HCT116 (cell line): ENCODE measurements around the gene PSMA3. TPM values are rescaled to one million over a fixed set of nuclear protein-coding genes. Genes with fewer than 3 reads are reported as not detected.

ENCODE experiments used
- ATAC-seq: fragments of 200-7000 bp; cut with Tn5 transposase; 2 replicates; pipeline ENCODE4 v1.9.1; 2020; ENCODE audit warnings: mild to moderate bottlenecking, moderate library complexity
- BruUV-seq: library from RNA; stranded (reverse); fragments of 400-500 nt; replicated peaks from 2 replicates; lab custom pipeline; 2021; lab: Mats Ljungman, UMichigan
- CTCF ChIA-PET: fragments of 300-600 bp; sonication (Branson Sonifier 250); formaldehyde crosslinking; loops from one replicate; lab custom pipeline; 2021; ENCODE audit warnings: antibody characterized with exemption; lab: Charles Lee
- POLR2A ChIA-PET: fragments of 300-600, 350-600 bp; sonication (Branson Sonifier 250); formaldehyde crosslinking; loops from one replicate; lab custom pipeline; 2021; ENCODE audit warnings: antibody characterized with exemption; lab: Charles Lee
- RAD21 ChIA-PET, 2 experiments: fragments of 300-600 bp; sonication (Branson Sonifier 250); formaldehyde crosslinking; loops; one replicate each; lab custom pipeline; 2023; ENCODE audit warnings: low total read pairs in 2 of 2; ENCODE audit not compliant: uncharacterized antibody in 2 of 2, unreplicated experiment in 2 of 2, low non-redundant PET in 1 of 2; lab: Charles Lee
- DNase-seq: peaks from one replicate; pipeline ENCODE4 v3.0.0-alpha.2; 2010; ENCODE audit warnings: low read depth, low spot score
- H2AFZ ChIP-seq: fragments of 200-600 bp; shearing (Covaris generic), sonication (generic); 2 replicates; pipeline ENCODE4 v1.6.1; 2017; ENCODE audit warnings: low read depth, mixed run types, mixed read lengths, antibody characterized with exemption, low read length; ENCODE audit not compliant: poor library complexity, severe bottlenecking
- H3K27ac ChIP-seq: 2 replicates; pipeline ENCODE4 v1.5.1; 2012; ENCODE audit warnings: low read depth, low read length
- H3K27me3 ChIP-seq: fragments of 200-600 bp; sonication (generic); 2 replicates; pipeline ENCODE4 v1.6.1; 2016; ENCODE audit warnings: mixed run types, low read length, mixed read lengths; ENCODE audit not compliant: insufficient read depth
- H3K36me3 ChIP-seq, 2 experiments: fragments of 200-500 bp in 1 of 2; fragments of 200-600 bp in 1 of 2; sonication (Bioruptor generic) in 1 of 2; sonication (generic) in 1 of 2; 2 replicates each; pipeline versions ENCODE4 v1.5.1 to v1.6.1; 2014 to 2016; ENCODE audit warnings: low read length in 2 of 2, inconsistent platforms in 1 of 2, mixed read lengths in 1 of 2, mixed run types in 1 of 2; ENCODE audit not compliant: insufficient read depth in 2 of 2, control insufficient read depth in 1 of 2
- H3K4me1 ChIP-seq, 2 experiments: fragments of 200-600 bp in 1 of 2; sonication (generic) in 1 of 2; 2 replicates each; pipeline versions ENCODE4 v1.5.1 to v1.6.1; 2012 to 2017; ENCODE audit warnings: low read length in 2 of 2, inconsistent platforms in 1 of 2, mild to moderate bottlenecking in 1 of 2, mixed read lengths in 1 of 2, mixed run types in 1 of 2, moderate library complexity in 1 of 2; ENCODE audit not compliant: insufficient read depth in 2 of 2, control insufficient read depth in 1 of 2
- H3K4me2 ChIP-seq: fragments of 200-600 bp; sonication (generic); 2 replicates; pipeline ENCODE4 v1.6.1; 2017; ENCODE audit warnings: mixed run types, low read length, mixed read lengths
- H3K4me3 ChIP-seq, 2 experiments: fragments of 200-600 bp in 1 of 2; sonication (generic) in 1 of 2; replicated peaks in 1 of 2; 2 replicates each; pipeline ENCODE4 v1.5.1; 2011 to 2016; ENCODE audit warnings: low read length in 2 of 2, control low read depth in 1 of 2, low read depth in 1 of 2, mild to moderate bottlenecking in 1 of 2, mixed read lengths in 1 of 2, mixed run types in 1 of 2
- H3K79me2 ChIP-seq: fragments of 200-600 bp; sonication (generic); 2 replicates; pipeline ENCODE4 v1.6.1; 2017; ENCODE audit warnings: mild to moderate bottlenecking, mixed run types, low read length, moderate library complexity, mixed read lengths; ENCODE audit not compliant: insufficient read depth
- H3K9ac ChIP-seq: fragments of 200-600 bp; sonication (generic); 2 replicates; pipeline ENCODE4 v1.6.1; 2016; ENCODE audit warnings: low read length, mixed read lengths
- H3K9me2 ChIP-seq: fragments of 200-600 bp; sonication (generic), shearing (Covaris generic); 2 replicates; pipeline ENCODE4 v1.6.1; 2017; ENCODE audit warnings: mixed run types, mild to moderate bottlenecking, moderate library complexity; ENCODE audit not compliant: insufficient read depth
- H3K9me3 ChIP-seq, 2 experiments: fragments of 200-500 bp in 1 of 2; fragments of 200-600 bp in 1 of 2; sonication (Bioruptor generic) in 1 of 2; sonication (generic) in 1 of 2; 2 replicates each; pipeline ENCODE4 v1.6.1; 2014 to 2017; ENCODE audit warnings: low read length in 2 of 2, mixed read lengths in 2 of 2, inconsistent platforms in 1 of 2, low read depth in 1 of 2, mild to moderate bottlenecking in 1 of 2, mixed run types in 1 of 2, moderate library complexity in 1 of 2; ENCODE audit not compliant: control insufficient read depth in 1 of 2, insufficient read depth in 1 of 2
- H4K20me1 ChIP-seq: fragments of 200-600 bp; sonication (generic), shearing (Covaris generic); 2 replicates; pipeline ENCODE4 v1.6.1; 2017; ENCODE audit warnings: mixed run types, mild to moderate bottlenecking, moderate library complexity; ENCODE audit not compliant: insufficient read depth
- CBX3 ChIP-seq: IDR thresholded peaks from 2 replicates; pipeline ENCODE4 v1.6.1; 2012; ENCODE audit warnings: low read depth
- CTCF ChIP-seq, 3 experiments: fragments of 200-600 bp in 1 of 3; sonication (generic) in 1 of 3; IDR thresholded peaks in 2 of 3; conservative IDR thresholded peaks in 1 of 3; 2 replicates each; pipeline ENCODE4 v1.5.1; 2012 to 2017; ENCODE audit warnings: low read depth in 2 of 3, low read length in 2 of 3, antibody characterized with exemption in 1 of 3, borderline replicate concordance in 1 of 3, control low read depth in 1 of 3, mild to moderate bottlenecking in 1 of 3, mixed read lengths in 1 of 3, mixed run types in 1 of 3, moderate library complexity in 1 of 3; ENCODE audit not compliant: insufficient read depth in 1 of 3
- EGR1 ChIP-seq: IDR thresholded peaks from 2 replicates; pipeline ENCODE4 v1.6.1; 2012; ENCODE audit warnings: low read depth
- ELF1 ChIP-seq: IDR thresholded peaks from 2 replicates; pipeline ENCODE4 v1.6.1; 2012; ENCODE audit warnings: low read depth, borderline replicate concordance
- EZH2phosphoT487 ChIP-seq: fragments of 200-600 bp; IDR thresholded peaks from 2 replicates; pipeline ENCODE4 v1.6.1; 2018; ENCODE audit warnings: antibody characterized with exemption, borderline replicate concordance
- FOSL1 ChIP-seq: IDR thresholded peaks from 2 replicates; pipeline ENCODE4 v1.6.1; 2012; ENCODE audit warnings: low read depth
- POLR2A ChIP-seq: IDR thresholded peaks from 2 replicates; pipeline ENCODE4 v1.7.0; 2011; ENCODE audit warnings: borderline replicate concordance; ENCODE audit not compliant: insufficient read depth, insufficient read length; ENCODE audit errors: extremely low read depth
- REST ChIP-seq: IDR thresholded peaks from 2 replicates; pipeline ENCODE4 v1.6.1; 2012; ENCODE audit warnings: low read depth
- SIN3A ChIP-seq: IDR thresholded peaks from 2 replicates; pipeline ENCODE4 v1.6.1; 2012; ENCODE audit warnings: low read depth
- YY1 ChIP-seq: IDR thresholded peaks from 2 replicates; pipeline ENCODE4 v1.6.1; 2011; ENCODE audit warnings: low read length, low read depth, moderate library complexity, mild to moderate bottlenecking; ENCODE audit not compliant: insufficient replicate concordance; ENCODE audit errors: extremely low read depth
- ZBTB33 ChIP-seq: IDR thresholded peaks from 2 replicates; pipeline ENCODE4 v1.6.1; 2011; ENCODE audit warnings: mild to moderate bottlenecking, low read length, moderate library complexity; ENCODE audit not compliant: insufficient replicate concordance; ENCODE audit errors: extremely low read depth
- ZFX ChIP-seq: fragments of 450-650 bp; IDR thresholded peaks from 2 replicates; pipeline ENCODE4 v1.6.1; 2017
- intact Hi-C: fragments of 100-400 bp; cut with micrococcal nuclease; formaldehyde crosslinking; loops from 2 replicates; pipeline ENCODE4 v1.10.0; 2022
- total RNA-seq: library from RNA; stranded (reverse); gene quantifications from one replicate; pipeline ENCODE4 v1.2.1, GENCODE V29; 2021; ENCODE audit not compliant: unreplicated experiment

PSMA3 gene
- total RNA-seq, 1 experiment from 2014 or later = 267 TPM

- H3K9me2 ChIP-seq = no peaks in the 10 kb centered on the region
- no peaks in the 10 kb centered on the region for H3K9me3 ChIP-seq
- intact Hi-C loops = no loop called here
- ATAC-seq = peak; percentile 65
- peaks cover 3% of the 10 kb centered on the region; the same call in 1 of the 2 replicates for H4K20me1 ChIP-seq
- H3K4me1 ChIP-seq = no peaks in the 10 kb centered on the region
- TF ChIP-seq ELF1 (no peak), YY1 (no peak), CTCF (IDR thresholded peaks at IDR 0.05 in 2 of 3, conservative IDR thresholded peaks at IDR 0.05 in 1 of 3; ENCODE audit: borderline replicate concordance in 1 of 3, insufficient read depth in 1 of 3, low read depth in 2 of 3, low read length in 2 of 3) (peak in 2 of 3 experiments; percentile 39 to 45; a peak in 4 of 6 replicates)
- peaks cover 90% of the 10 kb centered on the region for H3K79me2 ChIP-seq
- no peak overlapping the region for H3K4me2 ChIP-seq
- no peak overlapping the region for H3K9ac ChIP-seq
- H3K27me3 ChIP-seq = no peaks in the 10 kb centered on the region
- ChIA-PET CTCF (no interaction called here), RAD21 (no interaction called here), POLR2A (no interaction called here)
- no peak overlapping the region for H3K4me3 ChIP-seq
- H3K36me3 ChIP-seq = peaks cover 39 to 41% of the 10 kb centered on the region in 2 experiments
- DNase-seq = no peak
- BruUV-seq = no TSS peak
- no peak overlapping the region for H3K27ac ChIP-seq
- H2AFZ ChIP-seq = no peak overlapping the region
These were observed 28.1 kb downstream of the PSMA3 start for GRCh38 chr14:58272588-58273372.

- ChIA-PET CTCF (no interaction called here), RAD21 (no interaction called here), POLR2A (no interaction called here)
- Histone ChIP-seq H4K20me1 (no peaks in the 10 kb centered on the region; the same call in 1 of the 2 replicates), H3K36me3 (peaks cover 33 to 36% of the 10 kb centered on the region in 2 experiments), H3K4me3 (no peak overlapping the region), H3K4me2 (no peak overlapping the region), H3K27ac (no peak overlapping the region), H3K9me2 (no peaks in the 10 kb centered on the region), H3K4me1 (no peaks in the 10 kb centered on the region), H2AFZ (no peak overlapping the region), H3K9me3 (no peaks in the 10 kb centered on the region), H3K79me2 (peaks cover 92% of the 10 kb centered on the region), H3K27me3 (no peaks in the 10 kb centered on the region), H3K9ac (no peak overlapping the region)
- DNase-seq = no peak
- BruUV-seq = no TSS peak
- intact Hi-C loops = no loop called here
- no peak for ATAC-seq
- no peak for TF ChIP-seq POLR2A
- no peak for TF ChIP-seq FOSL1
- no peak for TF ChIP-seq EZH2phosphoT487
- no peak for TF ChIP-seq SIN3A
- no peak for TF ChIP-seq CBX3
- no peak for TF ChIP-seq EGR1
- no peak for TF ChIP-seq ZBTB33
- TF ChIP-seq REST = no peak
- no peak for TF ChIP-seq ZFX
These were observed 30.2 kb downstream of the PSMA3 start for GRCh38 chr14:58274881-58275280.
